ENCODE results near the gene GMIP. TPM values are rescaled to one million over a fixed set of nuclear protein-coding genes. Genes with fewer than 3 reads are reported as not detected.
"Not testable (repeated sequence)": the region's sequence is repeated elsewhere in the genome, so short reads cannot be mapped to it uniquely, and the experiment has no call there.

Gene GMIP, protein sequence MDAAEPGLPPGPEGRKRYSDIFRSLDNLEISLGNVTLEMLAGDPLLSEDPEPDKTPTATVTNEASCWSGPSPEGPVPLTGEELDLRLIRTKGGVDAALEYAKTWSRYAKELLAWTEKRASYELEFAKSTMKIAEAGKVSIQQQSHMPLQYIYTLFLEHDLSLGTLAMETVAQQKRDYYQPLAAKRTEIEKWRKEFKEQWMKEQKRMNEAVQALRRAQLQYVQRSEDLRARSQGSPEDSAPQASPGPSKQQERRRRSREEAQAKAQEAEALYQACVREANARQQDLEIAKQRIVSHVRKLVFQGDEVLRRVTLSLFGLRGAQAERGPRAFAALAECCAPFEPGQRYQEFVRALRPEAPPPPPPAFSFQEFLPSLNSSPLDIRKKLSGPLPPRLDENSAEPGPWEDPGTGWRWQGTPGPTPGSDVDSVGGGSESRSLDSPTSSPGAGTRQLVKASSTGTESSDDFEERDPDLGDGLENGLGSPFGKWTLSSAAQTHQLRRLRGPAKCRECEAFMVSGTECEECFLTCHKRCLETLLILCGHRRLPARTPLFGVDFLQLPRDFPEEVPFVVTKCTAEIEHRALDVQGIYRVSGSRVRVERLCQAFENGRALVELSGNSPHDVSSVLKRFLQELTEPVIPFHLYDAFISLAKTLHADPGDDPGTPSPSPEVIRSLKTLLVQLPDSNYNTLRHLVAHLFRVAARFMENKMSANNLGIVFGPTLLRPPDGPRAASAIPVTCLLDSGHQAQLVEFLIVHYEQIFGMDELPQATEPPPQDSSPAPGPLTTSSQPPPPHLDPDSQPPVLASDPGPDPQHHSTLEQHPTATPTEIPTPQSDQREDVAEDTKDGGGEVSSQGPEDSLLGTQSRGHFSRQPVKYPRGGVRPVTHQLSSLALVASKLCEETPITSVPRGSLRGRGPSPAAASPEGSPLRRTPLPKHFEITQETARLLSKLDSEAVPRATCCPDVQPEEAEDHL
- 30.1 and 34.7 TPM in 2 replicates for total RNA-seq (2014; rRNA removed; shearing (Covaris generic))
- 41.6 and 48.7 TPM in 2 replicates for total RNA-seq (2022)
- percentile 59 among the genes with signal in this experiment for Bru-seq, nascent RNA
- percentile 76 among the genes with signal in this experiment for BruChase-seq, experiment 1, labeled RNA remaining after a 6-hour chase
- percentile 69 among the genes with signal in this experiment for BruChase-seq, experiment 2, labeled RNA remaining after a 2-hour chase
- long read RNA-seq, transcript GMIP-201 (21 exons, 3,538 nt), result major isoform, 30 of 120 reads
- long read RNA-seq, transcript GMIP-204 (20 exons, 2,987 nt), result minor isoform, 10 of 120 reads
- long read RNA-seq, partial matches to known transcripts, result 27 of 120 reads
- long read RNA-seq, other reads (novel, unspliced or antisense), result 53 of 120 reads

GRCh38 chr19:19643158-19644053 lies at the start of gene GMIP:
TSS of gene GMIP (minus strand) at chr19:19643657. CDS start at chr19:19643529, 128 bp downstream.
- Histone ChIP-seq H3K4me3 (ENCODE audit: low read depth, low read length, poor library complexity, severe bottlenecking) (peak within 1 kb of the TSS; percentile 78), H3K4me1 (ENCODE audit: insufficient read depth, low read length, poor library complexity, severe bottlenecking) (peaks cover 21% of the 10 kb centered on the region), H4K20me1 (ENCODE audit: insufficient read depth, low read length) (no peaks in the 10 kb centered on the region), H3K4me2 (ENCODE audit: low read length) (peak within 1 kb of the TSS; percentile 87), H3K9me3 (ENCODE audit: low read length) (no peaks in the 10 kb centered on the region), H3K9me2 (ENCODE audit: insufficient read depth, low read length) (no peaks in the 10 kb centered on the region), H3K36me3 (ENCODE audit: insufficient read depth, low read length) (peaks cover 63% of the 10 kb centered on the region), H3K27ac (ENCODE audit: low read depth, low read length, poor library complexity, severe bottlenecking) (peak within 1 kb of the TSS; percentile 90), H2AFZ (ENCODE audit: low read length) (peak within 1 kb of the TSS; percentile 26; the same call in 1 of the 2 replicates), H3K79me2 (ENCODE audit: insufficient read depth, low read depth, low read length) (peaks cover 16% of the 10 kb centered on the region; the same call in 1 of the 2 replicates)
- ChIA-PET POLR2A (no interaction called here), CTCF (ENCODE audit: unreplicated experiment) (no interaction called here)
- BruUV-seq (replicated peaks), result no TSS peak
- intact Hi-C loops (cut with micrococcal nuclease; ENCODE audit: unreplicated experiment), result loop anchor here (1.0 kb wide), 1 partner anchor 111 kb away; no protein-coding TSS in a partner anchor
- TF ChIP-seq CTCF (conservative IDR thresholded peaks at IDR 0.05; ENCODE audit: low read length) (peak; percentile 96), EZH2phosphoT487 (IDR thresholded peaks at IDR 0.05; ENCODE audit: borderline replicate concordance, low read depth, low read length) (no peak)
- peak; percentile 85 for DNase-seq (ENCODE audit: low spot score)

DNA sequence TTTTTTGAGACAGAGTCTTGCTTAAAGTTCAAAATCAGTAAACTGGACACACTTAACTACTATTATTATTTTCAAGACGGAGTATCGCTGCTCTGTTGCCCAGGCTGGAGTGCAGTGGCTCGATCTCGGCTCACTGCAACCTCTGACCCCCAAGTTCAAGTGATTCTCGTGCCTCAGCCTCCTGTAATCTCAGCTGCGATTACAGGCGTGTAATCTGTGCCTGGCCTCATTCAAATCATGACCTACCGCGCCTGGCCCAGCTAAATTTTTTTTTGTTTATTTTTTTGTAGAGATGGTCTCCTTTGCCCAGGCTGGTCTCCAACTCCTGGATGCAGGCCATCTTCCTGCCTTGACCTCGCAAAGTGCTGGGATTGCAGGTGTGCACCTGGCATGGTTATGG lies 48.2 kb upstream of the GMIP start:
- Histone ChIP-seq H3K79me2 (ENCODE audit: insufficient read depth, low read depth, low read length) (no peaks in the 10 kb centered on the region), H3K9me2 (ENCODE audit: insufficient read depth, low read length) (no peaks in the 10 kb centered on the region), H4K20me1 (ENCODE audit: insufficient read depth, low read length) (no peaks in the 10 kb centered on the region), H3K27ac (ENCODE audit: low read depth, low read length, poor library complexity, severe bottlenecking) (no peak overlapping the region), H3K4me3 (ENCODE audit: low read depth, low read length, poor library complexity, severe bottlenecking) (no peak overlapping the region), H3K9me3 (ENCODE audit: low read length) (no peaks in the 10 kb centered on the region), H2AFZ (ENCODE audit: low read length) (no peak overlapping the region), H3K4me2 (ENCODE audit: low read length) (no peak overlapping the region), H3K36me3 (ENCODE audit: insufficient read depth, low read length) (peaks cover 5% of the 10 kb centered on the region; the same call in 1 of the 2 replicates), H3K4me1 (ENCODE audit: insufficient read depth, low read length, poor library complexity, severe bottlenecking) (no peaks in the 10 kb centered on the region)
- no peak for DNase-seq (ENCODE audit: low spot score)
- BruUV-seq (replicated peaks), result no TSS peak
- TF ChIP-seq CTCF (conservative IDR thresholded peaks at IDR 0.05; ENCODE audit: low read length) (no peak), EZH2phosphoT487 (IDR thresholded peaks at IDR 0.05; ENCODE audit: borderline replicate concordance, low read depth, low read length) (no peak)
- ChIA-PET POLR2A (no interaction called here), CTCF (ENCODE audit: unreplicated experiment) (no interaction called here)
- intact Hi-C loops (cut with micrococcal nuclease; ENCODE audit: unreplicated experiment), result no loop called here

DNA sequence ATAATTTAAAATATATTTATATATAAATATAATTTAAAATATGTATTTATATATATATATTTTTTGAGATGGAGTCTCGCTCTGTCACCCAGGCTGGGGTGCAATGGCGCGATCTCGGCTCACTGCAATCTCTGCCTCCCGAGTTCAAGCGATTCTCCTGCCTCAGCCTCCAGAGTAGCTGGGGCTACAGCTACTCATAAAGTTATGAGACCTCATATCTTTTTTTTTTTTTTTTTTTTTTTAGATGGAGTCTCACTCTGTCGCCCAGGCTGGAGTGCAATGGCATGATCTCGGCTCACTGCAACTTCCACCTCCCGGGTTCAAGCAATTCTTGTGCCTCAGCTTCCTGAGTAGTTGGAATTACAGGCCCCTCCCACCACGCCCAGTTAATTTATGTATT lies 45.6 kb upstream of the GMIP start:
- H3K27ac ChIP-seq (ENCODE audit: low read depth, low read length, poor library complexity, severe bottlenecking); H3K4me3 ChIP-seq (ENCODE audit: low read depth, low read length, poor library complexity, severe bottlenecking); H3K9me3 ChIP-seq (ENCODE audit: low read length); H3K4me1 ChIP-seq (ENCODE audit: insufficient read depth, low read length, poor library complexity, severe bottlenecking); intact Hi-C loops (cut with micrococcal nuclease; ENCODE audit: unreplicated experiment); H3K4me2 ChIP-seq (ENCODE audit: low read length); H4K20me1 ChIP-seq (ENCODE audit: insufficient read depth, low read length); H3K9me2 ChIP-seq (ENCODE audit: insufficient read depth, low read length); BruUV-seq (replicated peaks); CTCF ChIA-PET (ENCODE audit: unreplicated experiment); H2AFZ ChIP-seq (ENCODE audit: low read length); DNase-seq (ENCODE audit: low spot score); POLR2A ChIA-PET; H3K79me2 ChIP-seq (ENCODE audit: insufficient read depth, low read depth, low read length): not testable (repeated sequence)
- peaks cover 28% of the 10 kb centered on the region for H3K36me3 ChIP-seq (ENCODE audit: insufficient read depth, low read length)

All from OCI-LY7 (cell line).